Left forelimb (tissue), 1 donor: ENCODE data around the gene IFT81.
"Not testable (repeated sequence)": the region's sequence is repeated elsewhere in the genome, so short reads cannot be mapped to it uniquely, and the experiment has no call there.

Source experiments
- DNase-seq: peaks from one replicate; pipeline ENCODE4 v3.0.0-alpha.2; 2018; ENCODE audit warnings: low spot score

IFT81 gene

GRCh38 chr12:110107369-110108281, 16.5 kb upstream of the IFT81 start:
- no peak for DNase-seq

GRCh38 chr12:110108309-110109036, 15.7 kb upstream of the IFT81 start:
- DNase-seq = no peak

- no peak for DNase-seq
Measured at GRCh38 chr12:110109037-110109836, 14.9 kb upstream of the IFT81 start.

GRCh38 chr12:110109837-110110535, 14.2 kb upstream of the IFT81 start:
- DNase-seq = no peak

GRCh38 chr12:110111476-110112334, 12.5 kb upstream of the IFT81 start:
- no peak for DNase-seq

GRCh38 chr12:110112335-110112660, 11.9 kb upstream of the IFT81 start:
- no peak for DNase-seq

- no peak for DNase-seq
Measured at GRCh38 chr12:110114528-110114937, 9.6 kb upstream of the IFT81 start.

GRCh38 chr12:110115675-110116074, 8.5 kb upstream of the IFT81 start:
- no peak for DNase-seq

- DNase-seq = no peak
Measured at GRCh38 chr12:110116623-110117022, 7.5 kb upstream of the IFT81 start.

- DNase-seq = not testable (repeated sequence)
Measured at GRCh38 chr12:110117210-110117609, 6.9 kb upstream of the IFT81 start.

GRCh38 chr12:110117956-110118685, 6.0 kb upstream of the IFT81 start:
- DNase-seq = no peak

GRCh38 chr12:110122929-110123328, 1.2 kb upstream of the IFT81 start:
- DNase-seq = no peak

- no peak for DNase-seq
Measured at GRCh38 chr12:110123919-110124268, 263 bp upstream of the IFT81 start.

GRCh38 chr12:110126557-110126956, 2.4 kb downstream of the IFT81 start:
- DNase-seq = no peak

- no peak for DNase-seq
Measured at GRCh38 chr12:110134691-110135411, 10.7 kb downstream of the IFT81 start.

GRCh38 chr12:110135806-110136205, 11.6 kb downstream of the IFT81 start:
- no peak for DNase-seq

GRCh38 chr12:110137786-110138185, 13.6 kb downstream of the IFT81 start:
- no peak for DNase-seq

- DNase-seq = no peak
Measured at GRCh38 chr12:110141389-110141788, 17.2 kb downstream of the IFT81 start.

GRCh38 chr12:110146986-110147385, 22.8 kb downstream of the IFT81 start:
- DNase-seq = no peak
